Stimulated activated naive CD8-positive, alpha-beta T cell treated with anti-CD3 and anti-CD28 coated beads, Interleukin-15, Interleukin-2, amounts not matched to agents 100 ng/mL and 50 ng/mL, for 24 hours (primary cell): ENCODE data around the gene PRKN.

Experiments
- H3K27ac Mint-ChIP-seq: one replicate; pipeline ENCODE4 v1.8.0; 2021; ENCODE audit warnings: mild to moderate bottlenecking, mixed read lengths
- H3K27me3 Mint-ChIP-seq: one replicate; pipeline ENCODE4 v1.8.0; 2021; ENCODE audit warnings: mixed read lengths
- H3K36me3 Mint-ChIP-seq: one replicate; pipeline ENCODE4 v1.8.0; 2021; ENCODE audit warnings: low read depth, mixed read lengths
- H3K4me1 Mint-ChIP-seq: one replicate; pipeline ENCODE4 v1.8.0; 2021; ENCODE audit warnings: low read depth, mixed read lengths
- H3K4me3 Mint-ChIP-seq: one replicate; pipeline ENCODE4 v1.8.0; 2021; ENCODE audit warnings: mild to moderate bottlenecking, mixed read lengths
- H3K9me3 Mint-ChIP-seq: one replicate; pipeline ENCODE4 v1.8.0; 2021; ENCODE audit warnings: mixed read lengths

Gene PRKN

DNA sequence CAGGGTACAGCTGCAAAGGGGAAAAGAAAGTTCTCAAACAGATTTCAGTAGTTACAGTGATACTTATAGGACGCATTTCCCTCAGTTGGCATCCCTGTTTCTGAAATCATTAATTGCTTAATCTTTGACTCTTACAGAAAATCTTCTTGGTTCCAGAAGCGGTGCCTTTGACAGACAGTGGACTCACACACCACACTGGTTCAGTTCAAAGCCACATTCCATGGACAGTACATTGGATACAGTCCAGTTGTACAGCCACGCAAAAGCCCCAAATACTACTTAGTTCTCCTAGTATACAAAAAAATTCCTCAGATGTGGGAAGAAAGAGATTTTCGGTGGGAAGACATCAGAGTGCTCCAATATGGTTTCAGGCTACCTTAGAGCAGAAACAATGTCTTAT, 460.4 kb downstream of the PRKN start:
- H3K4me3 Mint-ChIP-seq: no peak overlapping the region
- H3K27me3 Mint-ChIP-seq: no peaks in the 10 kb centered on the region
- no peaks in the 10 kb centered on the region for H3K4me1 Mint-ChIP-seq
- H3K27ac Mint-ChIP-seq: no peak overlapping the region
- no peaks in the 10 kb centered on the region for H3K36me3 Mint-ChIP-seq
- peaks cover 6% of the 10 kb centered on the region for H3K9me3 Mint-ChIP-seq

DNA sequence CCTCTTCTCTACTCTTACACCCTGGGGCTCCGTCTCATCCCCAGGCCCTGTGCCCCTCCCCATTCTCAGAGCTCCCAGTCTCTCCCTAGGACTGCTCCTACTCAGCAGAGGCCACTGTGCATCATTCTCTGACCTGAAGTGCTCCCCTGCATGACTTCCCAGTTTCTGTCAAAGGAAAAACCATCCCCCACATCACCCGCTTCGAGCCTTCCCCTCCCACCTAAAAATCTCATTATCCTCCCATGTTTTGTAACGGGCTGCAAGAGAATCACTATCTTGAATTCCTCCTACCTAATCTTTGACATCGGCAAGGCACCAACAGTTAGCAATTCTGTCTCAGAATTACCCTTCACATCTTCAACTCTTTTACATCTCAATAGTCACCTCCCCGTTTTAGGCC, 463.0 kb downstream of the PRKN start:
- H3K4me3 Mint-ChIP-seq: no peak overlapping the region
- H3K27me3 Mint-ChIP-seq: no peaks in the 10 kb centered on the region
- peaks cover 6% of the 10 kb centered on the region for H3K9me3 Mint-ChIP-seq
- no peak overlapping the region for H3K27ac Mint-ChIP-seq
- no peaks in the 10 kb centered on the region for H3K36me3 Mint-ChIP-seq
- no peaks in the 10 kb centered on the region for H3K4me1 Mint-ChIP-seq

GRCh38 chr6:162262466-162263196, 464.9 kb downstream of the PRKN start:
- Mint-ChIP-seq H3K27me3 (no peaks in the 10 kb centered on the region), H3K36me3 (no peaks in the 10 kb centered on the region), H3K4me1 (no peaks in the 10 kb centered on the region), H3K4me3 (no peak overlapping the region), H3K27ac (no peak overlapping the region), H3K9me3 (peaks cover 6% of the 10 kb centered on the region)

DNA sequence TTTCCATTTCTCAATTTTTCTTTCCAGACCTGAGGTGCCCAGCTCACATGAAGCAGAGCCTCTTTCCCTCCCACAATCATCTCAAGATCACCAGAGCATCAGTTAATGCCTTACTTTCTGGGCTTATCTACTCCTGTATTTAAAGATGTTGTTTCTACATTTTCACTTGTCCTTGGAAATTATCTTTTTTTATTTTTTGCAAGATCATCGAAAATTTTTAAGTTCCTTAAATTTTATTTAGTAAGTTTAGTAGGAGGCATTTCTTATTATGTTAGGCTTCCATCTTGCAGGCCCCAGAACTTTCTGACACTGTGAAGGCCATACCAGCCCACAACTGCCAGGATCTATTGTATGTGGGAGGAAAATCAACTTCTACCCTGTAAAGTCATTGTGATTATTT, 466.0 kb downstream of the PRKN start:
- H3K36me3 Mint-ChIP-seq: no peaks in the 10 kb centered on the region
- no peaks in the 10 kb centered on the region for H3K27me3 Mint-ChIP-seq

DNA sequence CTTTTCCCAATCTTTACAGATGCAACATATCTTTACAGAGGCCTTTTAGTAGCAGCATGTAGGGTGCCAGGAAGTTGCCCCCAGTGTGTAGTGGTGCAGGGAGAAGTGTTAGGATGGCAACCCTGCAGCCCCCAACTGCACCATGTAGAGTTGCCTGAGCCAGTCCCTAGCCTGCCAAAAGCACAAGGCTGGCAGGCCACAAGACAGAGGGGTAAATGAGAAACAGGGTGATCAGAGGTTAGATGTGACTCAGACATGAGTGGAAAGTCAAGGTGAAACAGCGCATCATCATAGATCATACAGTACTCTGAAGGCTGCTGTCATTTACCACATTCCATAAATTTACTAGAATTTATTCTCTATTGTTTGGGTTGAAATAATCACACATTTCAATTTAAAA, 467.5 kb downstream of the PRKN start:
- Mint-ChIP-seq H3K36me3 (no peaks in the 10 kb centered on the region), H3K4me1 (no peaks in the 10 kb centered on the region), H3K9me3 (peaks cover 4% of the 10 kb centered on the region), H3K27me3 (no peaks in the 10 kb centered on the region), H3K4me3 (no peak overlapping the region), H3K27ac (no peak overlapping the region)

More for the DNA sequence above, 466.0 kb downstream of the PRKN start:
- Mint-ChIP-seq H3K4me1 (no peaks in the 10 kb centered on the region), H3K9me3 (peaks cover 6% of the 10 kb centered on the region), H3K4me3 (no peak overlapping the region), H3K27ac (no peak overlapping the region)

DNA sequence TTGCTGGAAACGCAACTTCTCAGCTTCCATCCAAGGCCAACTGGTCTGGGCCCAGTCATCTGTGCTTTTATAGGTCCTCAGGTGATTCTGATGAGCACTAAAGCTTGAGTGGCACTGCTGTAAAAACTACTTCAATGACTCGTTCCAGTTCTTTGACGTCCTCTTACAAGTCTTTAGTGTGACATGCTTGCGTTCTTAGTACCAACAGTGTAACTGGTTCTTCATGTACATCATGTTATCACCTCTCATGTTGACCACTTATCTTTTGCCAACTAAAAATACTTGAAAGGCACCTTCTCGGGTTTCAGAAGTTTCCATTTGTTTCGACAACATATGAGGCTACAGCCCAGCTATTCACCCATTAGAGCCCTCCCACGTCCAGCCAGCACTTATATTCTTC, 468.9 kb downstream of the PRKN start:
- Mint-ChIP-seq H3K27me3 (no peaks in the 10 kb centered on the region), H3K27ac (no peak overlapping the region)

DNA sequence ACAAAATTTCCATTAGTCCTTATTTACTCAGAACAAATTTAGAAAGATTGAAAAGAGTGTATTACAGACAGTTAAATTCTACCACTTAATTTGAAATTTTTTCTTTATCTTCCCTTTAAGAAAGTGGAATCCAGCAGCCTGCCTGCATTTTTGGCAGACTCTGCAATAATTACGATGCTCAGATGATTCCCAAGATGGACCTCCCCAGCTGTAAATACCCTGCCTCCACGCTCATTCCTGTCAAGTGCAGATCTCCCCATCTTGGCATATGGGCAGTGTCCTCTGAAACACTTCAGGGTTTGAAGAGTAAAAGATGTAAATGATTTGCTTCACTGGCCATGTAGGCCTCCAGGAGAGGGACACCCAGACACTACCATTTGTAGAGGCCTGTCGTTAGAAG, 471.2 kb downstream of the PRKN start:
- H3K9me3 Mint-ChIP-seq: no peaks in the 10 kb centered on the region
- no peaks in the 10 kb centered on the region for H3K36me3 Mint-ChIP-seq
- H3K27ac Mint-ChIP-seq: no peak overlapping the region
- no peak overlapping the region for H3K4me3 Mint-ChIP-seq
- no peaks in the 10 kb centered on the region for H3K4me1 Mint-ChIP-seq
- no peaks in the 10 kb centered on the region for H3K27me3 Mint-ChIP-seq

More for the DNA sequence above, 468.9 kb downstream of the PRKN start:
- no peaks in the 10 kb centered on the region for H3K36me3 Mint-ChIP-seq
- no peak overlapping the region for H3K4me3 Mint-ChIP-seq
- no peaks in the 10 kb centered on the region for H3K9me3 Mint-ChIP-seq
- H3K4me1 Mint-ChIP-seq: no peaks in the 10 kb centered on the region

DNA sequence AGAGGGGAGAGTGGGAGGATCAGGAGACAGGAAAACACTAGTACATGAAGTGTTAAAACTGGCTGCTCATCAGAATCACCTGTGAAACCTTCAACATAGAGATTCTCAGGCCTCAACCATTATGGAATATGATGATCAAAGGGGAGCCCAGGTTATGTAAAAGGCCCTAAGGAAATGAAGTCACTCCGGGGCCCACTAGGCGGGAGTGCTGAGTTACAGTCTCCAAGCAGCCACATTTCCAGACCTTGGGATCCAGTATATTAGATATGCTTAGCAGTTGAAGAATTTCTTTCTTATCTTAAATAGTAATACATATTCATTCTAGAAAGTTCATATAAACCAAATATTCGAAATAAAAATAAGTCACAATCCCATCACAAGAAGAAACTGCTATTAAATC, 476.3 kb downstream of the PRKN start:
- Mint-ChIP-seq H3K27me3 (no peaks in the 10 kb centered on the region), H3K4me3 (no peak overlapping the region), H3K36me3 (no peaks in the 10 kb centered on the region), H3K27ac (no peak overlapping the region), H3K9me3 (no peaks in the 10 kb centered on the region), H3K4me1 (no peaks in the 10 kb centered on the region)

- no peaks in the 10 kb centered on the region for H3K9me3 Mint-ChIP-seq
These were observed 477.5 kb downstream of the PRKN start for GRCh38 chr6:162249907-162250642.

GRCh38 chr6:162245830-162246420, 481.6 kb downstream of the PRKN start:
- Mint-ChIP-seq H3K4me3 (no peak overlapping the region), H3K27ac (no peak overlapping the region), H3K36me3 (no peaks in the 10 kb centered on the region), H3K9me3 (no peaks in the 10 kb centered on the region), H3K4me1 (no peaks in the 10 kb centered on the region), H3K27me3 (no peaks in the 10 kb centered on the region)

More at GRCh38 chr6:162249907-162250642, 477.5 kb downstream of the PRKN start:
- no peaks in the 10 kb centered on the region for H3K36me3 Mint-ChIP-seq
- no peaks in the 10 kb centered on the region for H3K27me3 Mint-ChIP-seq
- H3K4me1 Mint-ChIP-seq: no peaks in the 10 kb centered on the region
- H3K27ac Mint-ChIP-seq: no peak overlapping the region
- H3K4me3 Mint-ChIP-seq: no peak overlapping the region

DNA sequence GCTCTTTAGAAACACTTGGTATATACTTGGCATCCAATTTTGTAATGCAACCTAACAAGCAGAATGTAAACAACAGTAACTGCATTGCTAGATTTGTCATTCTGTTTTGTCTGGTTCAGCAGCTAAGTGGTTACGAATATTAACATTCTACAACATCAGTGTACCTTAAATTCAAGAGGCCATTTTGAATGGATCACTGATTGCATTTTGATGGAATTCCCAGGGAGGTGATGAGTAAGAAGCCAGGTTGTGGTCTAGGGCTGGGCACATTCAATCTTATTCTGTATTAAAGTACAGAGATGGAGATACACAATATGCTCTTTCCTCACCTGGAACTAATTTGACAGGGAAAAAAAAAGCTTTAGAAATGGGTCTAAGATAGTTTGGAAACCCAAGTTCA, 483.5 kb downstream of the PRKN start:
- no peaks in the 10 kb centered on the region for H3K4me1 Mint-ChIP-seq
- H3K27ac Mint-ChIP-seq: no peak overlapping the region
- no peaks in the 10 kb centered on the region for H3K9me3 Mint-ChIP-seq
- H3K36me3 Mint-ChIP-seq: no peaks in the 10 kb centered on the region
- no peak overlapping the region for H3K4me3 Mint-ChIP-seq
- no peaks in the 10 kb centered on the region for H3K27me3 Mint-ChIP-seq

DNA sequence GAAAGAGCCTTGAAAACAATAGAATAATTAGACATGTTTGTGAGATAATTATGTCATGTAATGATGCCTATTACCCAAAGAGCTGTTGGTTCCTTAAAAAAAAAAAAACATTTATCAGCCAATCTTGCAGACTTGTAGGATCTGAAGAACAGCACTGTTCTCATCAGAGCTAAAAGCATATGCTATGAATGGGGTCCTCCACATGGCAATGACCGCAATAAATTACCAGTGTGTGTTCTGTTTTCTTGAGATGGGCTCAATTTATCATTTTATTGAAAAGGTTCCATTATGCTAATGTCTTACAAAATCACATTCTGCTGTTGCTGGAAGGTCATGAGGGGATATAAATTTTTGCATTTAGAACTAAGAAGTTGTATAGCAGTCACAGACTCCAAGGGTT, 484.7 kb downstream of the PRKN start:
- H3K4me1 Mint-ChIP-seq: no peaks in the 10 kb centered on the region
- H3K27ac Mint-ChIP-seq: no peak overlapping the region
- no peaks in the 10 kb centered on the region for H3K27me3 Mint-ChIP-seq
- H3K9me3 Mint-ChIP-seq: no peaks in the 10 kb centered on the region
- H3K4me3 Mint-ChIP-seq: no peak overlapping the region
- no peaks in the 10 kb centered on the region for H3K36me3 Mint-ChIP-seq

- H3K27ac Mint-ChIP-seq: no peak overlapping the region
- no peaks in the 10 kb centered on the region for H3K36me3 Mint-ChIP-seq
- H3K4me1 Mint-ChIP-seq: no peaks in the 10 kb centered on the region
- H3K27me3 Mint-ChIP-seq: no peaks in the 10 kb centered on the region
- no peaks in the 10 kb centered on the region for H3K9me3 Mint-ChIP-seq
- H3K4me3 Mint-ChIP-seq: no peak overlapping the region
These were observed 488.2 kb downstream of the PRKN start for GRCh38 chr6:162239330-162239729.

DNA sequence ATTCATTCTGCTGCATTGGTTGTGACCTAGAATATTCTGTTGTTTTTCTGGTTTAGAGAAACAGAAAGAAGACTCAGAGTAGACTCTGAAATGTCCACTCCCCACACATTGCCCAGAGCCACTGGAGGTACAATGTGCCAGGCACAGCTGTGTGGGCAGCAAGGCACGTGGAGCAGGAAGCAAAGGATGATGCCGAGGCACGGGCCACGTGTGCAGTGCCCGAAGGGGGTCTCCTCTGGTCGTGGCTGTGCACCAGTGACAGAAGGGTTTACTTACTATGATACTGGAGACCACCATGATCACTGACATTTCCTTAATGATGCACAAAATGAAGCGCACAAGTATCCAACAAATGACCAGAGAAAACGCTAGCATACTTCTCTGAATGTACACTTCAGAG, 488.9 kb downstream of the PRKN start:
- Mint-ChIP-seq H3K9me3 (peaks cover 3% of the 10 kb centered on the region), H3K27me3 (no peaks in the 10 kb centered on the region), H3K4me3 (no peak overlapping the region), H3K36me3 (no peaks in the 10 kb centered on the region), H3K4me1 (no peaks in the 10 kb centered on the region), H3K27ac (no peak overlapping the region)

DNA sequence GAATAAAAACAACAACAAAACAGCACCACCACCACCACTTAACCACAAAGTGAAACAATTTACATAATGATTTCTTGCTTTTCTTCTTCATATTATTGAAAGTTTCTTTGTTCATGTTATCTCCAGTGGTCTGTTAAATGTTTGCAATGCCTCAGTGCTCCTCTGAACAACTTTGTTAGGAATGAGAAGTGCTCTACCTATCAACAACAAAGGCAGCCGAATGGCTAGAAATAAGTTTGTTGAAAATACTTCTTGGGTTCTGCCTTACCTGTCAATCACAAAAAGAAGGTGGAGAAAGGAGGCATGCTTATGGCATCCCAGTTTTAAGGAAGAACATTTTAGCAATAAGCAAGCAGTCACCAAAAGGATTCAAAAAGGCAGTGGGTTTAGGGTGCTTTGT, 490.2 kb downstream of the PRKN start:
- Mint-ChIP-seq H3K4me3 (no peak overlapping the region), H3K27ac (no peak overlapping the region), H3K27me3 (no peaks in the 10 kb centered on the region), H3K9me3 (peaks cover 3% of the 10 kb centered on the region), H3K36me3 (no peaks in the 10 kb centered on the region), H3K4me1 (no peaks in the 10 kb centered on the region)
